GM12878 (cell line): ENCODE results near the gene FLNC. TPM values are rescaled to one million over a fixed set of nuclear protein-coding genes. Genes with fewer than 3 reads are reported as not detected.

Experiments
- ATAC-seq: fragments of 200-7000 bp; cut with Tn5 transposase; 3 replicates; pipeline ENCODE4 v1.9.1; 2020; ENCODE audit warnings: mild to moderate bottlenecking, moderate library complexity
- BruUV-seq: library from RNA; stranded (reverse); fragments of 400-500 nt; replicated peaks from 2 replicates; lab custom pipeline; 2021; lab: Mats Ljungman, UMichigan
- CTCF ChIA-PET: fragments of 300-600 bp; sonication (Branson Sonifier 250); formaldehyde crosslinking; extraction: SDS; loops from one replicate; lab custom pipeline; 2021; ENCODE audit warnings: inconsistent platforms; lab: Yijun Ruan, JAX
- POLR2A ChIA-PET: fragments of 350-600 bp; formaldehyde crosslinking; extraction: SDS; loops from one replicate; lab custom pipeline; 2021; ENCODE audit warnings: inconsistent platforms; lab: Charles Lee
- RAD21 ChIA-PET: fragments of 300-600 bp; sonication (Branson Sonifier 250); formaldehyde crosslinking; loops from one replicate; lab custom pipeline; 2023; ENCODE audit warnings: antibody characterized with exemption; ENCODE audit not compliant: unreplicated experiment; lab: Charles Lee
- SMC1A ChIA-PET: fragments of 300-600 bp; sonication (Branson Sonifier 250); formaldehyde crosslinking; loops from one replicate; lab custom pipeline; 2023; ENCODE audit not compliant: unreplicated experiment, uncharacterized antibody; lab: Charles Lee
- DNase-seq: peaks from one replicate; pipeline ENCODE4 v3.0.0-alpha.2; 2011; ENCODE audit warnings: low read depth, low spot score
- FAIRE-seq: peaks from 3 replicates; lab custom pipeline; 2011; peaks lifted over from hg19 to GRCh38; lab: Jason Lieb, UNC
- H2AFZ ChIP-seq: 2 replicates; pipeline ENCODE4 v1.6.0; 2011; ENCODE audit warnings: low read depth, low read length, control low read depth; ENCODE audit not compliant: control insufficient read depth
- H3K27ac ChIP-seq: 2 replicates; pipeline ENCODE4 v1.5.1; 2011; ENCODE audit warnings: control low read depth; ENCODE audit not compliant: control insufficient read depth, insufficient read depth
- H3K27me3 ChIP-seq, 2 experiments: replicated peaks in 1 of 2; 2 replicates each; pipeline versions ENCODE4 v1.6.0 to v1.6.1; 2011; ENCODE audit warnings: low read length in 1 of 2; ENCODE audit not compliant: control insufficient read depth in 2 of 2, insufficient read depth in 2 of 2
- H3K36me3 ChIP-seq, 2 experiments: 2 replicates each; pipeline ENCODE4 v1.5.1; 2011; ENCODE audit warnings: low read length in 1 of 2; ENCODE audit not compliant: control insufficient read depth in 2 of 2, insufficient read depth in 2 of 2
- H3K4me1 ChIP-seq: 2 replicates; pipeline ENCODE4 v1.6.1; 2011; ENCODE audit warnings: mild to moderate bottlenecking, low read length, moderate library complexity, mixed read lengths; ENCODE audit not compliant: control insufficient read depth, insufficient read depth
- H3K4me2 ChIP-seq: 2 replicates; pipeline ENCODE4 v1.6.0; 2011; ENCODE audit warnings: control low read depth; ENCODE audit not compliant: control insufficient read depth, insufficient read depth
- H3K4me3 ChIP-seq: fragments of 200-600 bp; sonication (generic); 2 replicates; pipeline ENCODE4 v1.5.1; 2016
- H3K79me2 ChIP-seq: 2 replicates; pipeline ENCODE4 v1.6.0; 2011; ENCODE audit warnings: low read length; ENCODE audit not compliant: control insufficient read depth, insufficient read depth
- H3K9ac ChIP-seq: 2 replicates; pipeline ENCODE4 v1.8.0; 2011; ENCODE audit warnings: low read length, control low read depth, mixed read lengths; ENCODE audit not compliant: control insufficient read depth, insufficient read depth
- H3K9me3 ChIP-seq: replicated peaks from 3 replicates; pipeline ENCODE4 v1.5.1; 2011; ENCODE audit warnings: mild to moderate bottlenecking, low read length; ENCODE audit not compliant: control insufficient read depth, insufficient read depth
- H4K20me1 ChIP-seq: 2 replicates; pipeline ENCODE4 v1.6.0; 2011; ENCODE audit not compliant: control insufficient read depth, insufficient read depth
- BACH1 ChIP-seq: fragments of 450-650 bp; IDR thresholded peaks from 2 replicates; pipeline ENCODE4 v1.6.1; 2017; ENCODE audit warnings: mild to moderate bottlenecking, borderline replicate concordance
- CBX5 ChIP-seq: sonication (generic); IDR thresholded peaks from 2 replicates; pipeline ENCODE4 v1.6.1; 2016; ENCODE audit warnings: low read depth, moderate library complexity, mild to moderate bottlenecking, inconsistent platforms
- ETV6 ChIP-seq, 2 experiments: fragments of 450-650 bp in 1 of 2; IDR thresholded peaks in 1 of 2; conservative IDR thresholded peaks in 1 of 2; 2 replicates each; pipeline ENCODE4 v1.6.1; 2014; ENCODE audit warnings: antibody characterized with exemption in 1 of 2, borderline replicate concordance in 1 of 2, low read depth in 1 of 2, mild to moderate bottlenecking in 1 of 2, moderate library complexity in 1 of 2
- FOS ChIP-seq: IDR thresholded peaks from 3 replicates; pipeline ENCODE4 v1.6.1; 2011; ENCODE audit warnings: borderline replicate concordance; ENCODE audit not compliant: insufficient read length; ENCODE audit errors: extremely low read depth
- KDM1A ChIP-seq: fragments of 200-600 bp; sonication (generic); IDR thresholded peaks from 2 replicates; pipeline ENCODE4 v1.6.1; 2016; ENCODE audit warnings: borderline replicate concordance
- KLF5 ChIP-seq: fragments of 450-650 bp; IDR thresholded peaks from 2 replicates; pipeline ENCODE4 v1.6.1; 2014; ENCODE audit warnings: mild to moderate bottlenecking; ENCODE audit not compliant: partially characterized antibody
- MTA2 ChIP-seq: fragments of 450-650 bp; IDR thresholded peaks from 2 replicates; pipeline ENCODE4 v1.6.1; 2016; ENCODE audit warnings: low read depth, mild to moderate bottlenecking, moderate library complexity
- MTA3 ChIP-seq: IDR thresholded peaks from 2 replicates; pipeline ENCODE4 v1.6.1; 2012; ENCODE audit warnings: low read length, inconsistent platforms, borderline replicate concordance
- NFXL1 ChIP-seq: fragments of 450-650 bp; IDR thresholded peaks from 2 replicates; pipeline ENCODE4 v1.6.1; 2017; ENCODE audit warnings: antibody characterized with exemption, mild to moderate bottlenecking, borderline replicate concordance
- POU2F2 ChIP-seq: IDR thresholded peaks from 3 replicates; pipeline ENCODE4 v1.6.1; 2011; ENCODE audit warnings: low read depth, mild to moderate bottlenecking, low read length, borderline replicate concordance
- RBBP5 ChIP-seq: fragments of 200-600 bp; sonication (generic); conservative IDR thresholded peaks from 2 replicates; pipeline ENCODE4 v1.6.1; 2016
- TARDBP ChIP-seq: IDR thresholded peaks from 2 replicates; pipeline ENCODE4 v1.6.1; 2016; ENCODE audit warnings: borderline replicate concordance
- TCF3 ChIP-seq: IDR thresholded peaks from 2 replicates; pipeline ENCODE4 v1.6.1; 2012; ENCODE audit warnings: low read depth, mild to moderate bottlenecking, low read length, borderline replicate concordance; ENCODE audit not compliant: insufficient read depth
- WGBS: methylation state at CpG from one replicate; pipeline ENCODE4 v1.1.6; 2016; ENCODE audit warnings: low lambda C conversion rate; ENCODE audit not compliant: insufficient replicate concordance, insufficient coverage; ENCODE audit errors: missing lambda C conversion rate; 5-methylcytosine and 5-hydroxymethylcytosine counted together
- in situ Hi-C: fragments of 300-500 bp; cut with MboI; formaldehyde crosslinking; loops from 9 replicates; pipeline ENCODE4 v1.14.3; 2018; ENCODE audit warnings: mixed read lengths
- intact Hi-C: fragments of 100-400 bp; cut with micrococcal nuclease; formaldehyde crosslinking; loops from one replicate; pipeline ENCODE4 v1.14.2; 2022; ENCODE audit not compliant: unreplicated experiment
- polyA plus RNA-seq, 11 experiments: library from polyadenylated mRNA; depleted of rRNA in 4 of 11; unstranded in 6 of 11; stranded (reverse) in 5 of 11; fragments of >200 nt; fragmentation: Nextera tagmentation in 4 of 11; fragmentation: Illumina TruSeq in 1 of 11; extraction: Ambion mirVana in 4 of 11; extraction: Trizol in 1 of 11; gene quantifications; 1 replicate in 1 of 11; 2 replicates in 10 of 11; pipeline versions ENCODE4 v1.2.1 to v1.2.3, GENCODE V29; 2011 to 2016; ENCODE audit warnings: inconsistent platforms in 2 of 11, missing spikeins in 2 of 11, low read depth in 1 of 11
- total RNA-seq, 4 experiments: library from RNA; depleted of rRNA in 3 of 4; stranded (reverse); fragments of >200 nt in 3 of 4; fragmentation: Illumina TruSeq in 1 of 4; extraction: Trizol in 1 of 4; gene quantifications; 2 replicates each; pipeline versions ENCODE4 v1.2.1 to v1.2.3, GENCODE V29; 2013 to 2021
- TF ChIP-seq, protein P1 (sequence below): fragments of 450-650 bp; IDR thresholded peaks from 2 replicates; pipeline ENCODE4 v1.6.1; 2017; ENCODE audit warnings: mild to moderate bottlenecking, moderate library complexity

FLNC gene
- total and polyA plus RNA-seq, 10 of the 15 experiments (the other 5 are each of a cell fraction or from before 2014, with no cell fraction given) = 0.01 to 0.21 (median 0.06) TPM; not detected in 3

DNA sequence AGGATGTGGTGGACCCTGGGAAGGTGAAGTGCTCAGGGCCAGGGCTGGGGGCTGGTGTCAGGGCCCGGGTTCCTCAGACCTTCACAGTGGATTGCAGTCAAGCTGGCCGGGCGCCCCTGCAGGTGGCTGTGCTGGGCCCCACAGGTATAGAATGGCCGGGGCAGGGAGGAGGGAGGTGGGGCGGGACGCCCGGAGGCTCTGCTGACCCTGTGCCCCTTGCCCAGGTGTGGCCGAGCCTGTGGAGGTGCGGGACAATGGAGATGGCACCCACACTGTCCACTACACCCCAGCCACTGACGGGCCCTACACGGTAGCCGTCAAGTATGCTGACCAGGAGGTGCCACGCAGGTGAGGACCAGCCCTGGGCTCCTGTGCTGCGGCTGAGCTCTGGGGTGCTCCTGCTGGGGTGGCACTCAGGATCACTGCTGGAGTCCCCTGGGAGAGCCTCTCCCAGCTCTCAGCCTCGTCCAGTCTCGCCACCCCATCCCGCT is 17.6 kb downstream of the FLNC start:
- H3K4me3 ChIP-seq = no peak overlapping the region
- TF ChIP-seq NFXL1 (no peak), CBX5 (no peak), BACH1 (no peak), KDM1A (no peak), MTA2 (no peak), TCF3 (no peak), ETV6 (conservative IDR thresholded peaks at IDR 0.05 in 1 of 2, IDR thresholded peaks at IDR 0.05 in 1 of 2; ENCODE audit: borderline replicate concordance in 1 of 2, low read depth in 1 of 2) (no peak), POU2F2 (no peak), TARDBP (no peak), KLF5 (no peak), RBBP5 (no peak), FOS (no peak), MTA3 (no peak)
- TF ChIP-seq, protein P1, sequence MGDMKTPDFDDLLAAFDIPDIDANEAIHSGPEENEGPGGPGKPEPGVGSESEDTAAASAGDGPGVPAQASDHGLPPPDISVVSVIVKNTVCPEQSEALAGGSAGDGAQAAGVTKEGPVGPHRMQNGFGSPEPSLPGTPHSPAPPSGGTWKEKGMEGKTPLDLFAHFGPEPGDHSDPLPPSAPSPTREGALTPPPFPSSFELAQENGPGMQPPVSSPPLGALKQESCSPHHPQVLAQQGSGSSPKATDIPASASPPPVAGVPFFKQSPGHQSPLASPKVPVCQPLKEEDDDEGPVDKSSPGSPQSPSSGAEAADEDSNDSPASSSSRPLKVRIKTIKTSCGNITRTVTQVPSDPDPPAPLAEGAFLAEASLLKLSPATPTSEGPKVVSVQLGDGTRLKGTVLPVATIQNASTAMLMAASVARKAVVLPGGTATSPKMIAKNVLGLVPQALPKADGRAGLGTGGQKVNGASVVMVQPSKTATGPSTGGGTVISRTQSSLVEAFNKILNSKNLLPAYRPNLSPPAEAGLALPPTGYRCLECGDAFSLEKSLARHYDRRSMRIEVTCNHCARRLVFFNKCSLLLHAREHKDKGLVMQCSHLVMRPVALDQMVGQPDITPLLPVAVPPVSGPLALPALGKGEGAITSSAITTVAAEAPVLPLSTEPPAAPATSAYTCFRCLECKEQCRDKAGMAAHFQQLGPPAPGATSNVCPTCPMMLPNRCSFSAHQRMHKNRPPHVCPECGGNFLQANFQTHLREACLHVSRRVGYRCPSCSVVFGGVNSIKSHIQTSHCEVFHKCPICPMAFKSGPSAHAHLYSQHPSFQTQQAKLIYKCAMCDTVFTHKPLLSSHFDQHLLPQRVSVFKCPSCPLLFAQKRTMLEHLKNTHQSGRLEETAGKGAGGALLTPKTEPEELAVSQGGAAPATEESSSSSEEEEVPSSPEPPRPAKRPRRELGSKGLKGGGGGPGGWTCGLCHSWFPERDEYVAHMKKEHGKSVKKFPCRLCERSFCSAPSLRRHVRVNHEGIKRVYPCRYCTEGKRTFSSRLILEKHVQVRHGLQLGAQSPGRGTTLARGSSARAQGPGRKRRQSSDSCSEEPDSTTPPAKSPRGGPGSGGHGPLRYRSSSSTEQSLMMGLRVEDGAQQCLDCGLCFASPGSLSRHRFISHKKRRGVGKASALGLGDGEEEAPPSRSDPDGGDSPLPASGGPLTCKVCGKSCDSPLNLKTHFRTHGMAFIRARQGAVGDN = no peak
- no peaks in the 10 kb centered on the region for H3K79me2 ChIP-seq
- no peaks in the 10 kb centered on the region for H3K36me3 ChIP-seq
- ChIA-PET SMC1A (no interaction called here), RAD21 (no interaction called here), POLR2A (no interaction called here), CTCF (no interaction called here)
- H3K9ac ChIP-seq = no peak overlapping the region
- H3K4me1 ChIP-seq = no peaks in the 10 kb centered on the region
- H3K4me2 ChIP-seq = no peak overlapping the region
- intact Hi-C loops = no loop called here
- no peaks in the 10 kb centered on the region for H3K9me3 ChIP-seq
- DNase-seq = no peak
- WGBS = 53% methylated on average over 17 of the region's 17 CpGs
- BruUV-seq = no TSS peak
- H3K27ac ChIP-seq = no peak overlapping the region
- no peaks in the 10 kb centered on the region for H3K27me3 ChIP-seq
- FAIRE-seq = no peak
- H2AFZ ChIP-seq = no peak overlapping the region
- no peaks in the 10 kb centered on the region for H4K20me1 ChIP-seq
- in situ Hi-C loops = no loop called here
- no peak for ATAC-seq
